Posterior cingulate gyrus (tissue), 11 donors: Measurements from ENCODE around the gene GSG1L.

Source experiments
- DNase-seq, 10 donors: peaks; one replicate each; pipeline versions ENCODE4 v3.0.0 to v3.0.0-alpha.2; 2020 to 2021; ENCODE audit warnings: mixed read lengths in 3 of 10
- intact Hi-C: fragments of 100-400 bp; cut with DNase I; formaldehyde crosslinking; loops from one replicate; pipeline ENCODE4 v1.15.1; 2023

Gene GSG1L

DNA sequence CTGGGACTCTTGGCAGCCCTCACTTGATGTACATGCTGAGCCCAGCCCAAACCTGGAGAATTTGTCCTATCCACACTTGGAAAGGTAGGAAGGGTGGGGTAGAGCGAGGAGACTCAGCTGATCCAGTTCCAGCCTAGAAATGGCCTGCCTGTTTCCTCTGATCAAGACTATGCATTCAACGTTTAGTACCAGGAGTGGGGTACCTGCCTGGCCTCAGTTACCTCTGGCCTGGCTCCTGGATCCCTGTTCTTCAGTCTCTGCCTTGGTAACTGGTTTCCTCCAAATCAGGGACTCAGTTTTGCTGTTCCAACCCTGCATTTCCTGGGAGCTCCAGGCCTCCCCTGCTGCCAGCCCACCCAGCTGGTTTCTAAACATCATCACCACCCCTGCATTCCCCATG lies 233.5 kb downstream of the GSG1L start:
- intact Hi-C loops: no loop called here
- peak in 1 of 10 donors; percentile 19 for DNase-seq

DNA sequence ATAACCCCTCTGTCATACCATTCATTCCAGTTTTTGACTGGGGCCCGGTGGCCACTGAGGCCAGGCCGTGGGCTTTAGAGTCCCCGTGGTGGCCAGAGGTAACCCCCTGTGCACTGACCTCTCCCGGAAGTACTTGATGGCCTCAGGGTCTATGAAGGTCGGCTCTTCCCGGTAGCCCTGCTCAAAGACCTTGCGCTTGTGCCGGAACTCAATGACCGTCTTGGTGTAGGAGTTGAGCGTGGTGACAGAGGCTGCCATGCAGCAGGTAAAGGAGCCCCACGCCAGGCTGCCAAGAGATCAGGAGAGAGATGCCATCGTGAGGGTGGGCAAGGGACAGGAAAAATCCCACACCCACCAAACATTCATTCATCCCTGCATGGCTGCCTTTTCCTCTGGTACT lies 234.8 kb downstream of the GSG1L start:
- DNase-seq: peak in 1 of 10 donors; percentile 25
- intact Hi-C loops: no loop called here

DNA sequence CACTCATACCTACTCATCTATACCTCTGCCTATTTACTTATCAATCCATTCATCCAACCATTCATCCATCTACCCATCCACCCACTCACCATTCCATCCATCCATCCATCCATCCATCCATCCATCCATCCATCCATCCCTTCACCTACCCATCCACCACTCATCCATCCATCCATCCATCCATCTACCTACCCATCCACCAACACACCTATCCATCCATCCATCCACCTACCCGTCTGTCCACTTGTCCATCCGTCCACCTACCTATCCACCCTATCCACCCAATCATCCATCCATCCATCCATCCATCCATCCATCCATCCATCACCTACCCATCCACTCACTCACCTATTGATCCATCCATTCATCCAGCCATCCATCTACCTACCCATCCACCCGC lies 235.7 kb downstream of the GSG1L start:
- intact Hi-C loops: no loop called here
- DNase-seq: no peak

GRCh38 chr16:27826893-27827289 lies 236.6 kb downstream of the GSG1L start:
- no peak for DNase-seq
- intact Hi-C loops: no loop called here

GRCh38 chr16:27826081-27826892 lies 237.2 kb downstream of the GSG1L start:
- peak in 1 of 10 donors; percentile 60 for DNase-seq

GRCh38 chr16:27824786-27825185 lies 238.7 kb downstream of the GSG1L start:
- intact Hi-C loops: no loop called here
- DNase-seq: peak in 1 of 10 donors; percentile 74

More at GRCh38 chr16:27826081-27826892, 237.2 kb downstream of the GSG1L start:
- intact Hi-C loops: no loop called here

DNA sequence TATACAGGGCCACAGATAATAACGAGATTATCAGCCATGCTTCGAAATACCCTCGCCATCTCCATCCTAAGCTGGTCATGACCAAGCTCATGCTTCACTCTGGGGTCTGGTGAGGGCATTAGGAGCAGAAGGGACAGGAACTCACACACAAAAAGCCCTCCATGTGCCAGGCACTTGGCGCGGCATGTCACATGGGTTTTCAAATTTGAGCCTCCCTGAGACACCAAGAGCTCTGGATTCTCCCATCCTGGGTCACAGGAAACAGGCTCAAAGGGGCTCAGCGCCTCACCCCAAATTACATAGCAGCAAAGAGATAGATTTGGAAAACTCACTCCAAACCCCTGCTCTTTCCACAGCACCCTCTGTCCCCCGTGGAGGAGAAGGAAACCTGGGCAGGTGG lies 239.5 kb downstream of the GSG1L start:
- intact Hi-C loops: no loop called here

DNA sequence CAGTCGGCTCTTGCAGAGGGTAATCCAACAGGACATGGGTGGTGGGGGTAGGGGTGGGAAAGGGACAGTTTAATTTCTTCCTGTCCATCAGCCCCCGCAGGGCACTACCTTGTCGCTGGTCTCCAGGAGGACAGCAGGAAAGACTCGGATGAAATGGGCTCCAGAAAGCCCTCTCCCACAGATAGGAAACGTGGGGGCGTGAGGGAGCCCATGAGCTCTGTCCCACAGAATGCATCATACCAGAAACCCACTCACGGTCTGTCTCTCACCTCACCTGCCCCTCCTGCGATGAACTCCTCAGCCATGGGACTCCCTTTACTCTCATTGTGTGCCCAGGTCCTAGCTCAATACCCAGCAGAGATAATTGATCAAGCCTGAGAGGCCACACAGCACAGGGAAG lies 240.1 kb downstream of the GSG1L start:
- intact Hi-C loops: no loop called here
- no peak for DNase-seq

More for the DNA sequence above, 239.5 kb downstream of the GSG1L start:
- DNase-seq: peak in 1 of 10 donors; percentile 37

DNA sequence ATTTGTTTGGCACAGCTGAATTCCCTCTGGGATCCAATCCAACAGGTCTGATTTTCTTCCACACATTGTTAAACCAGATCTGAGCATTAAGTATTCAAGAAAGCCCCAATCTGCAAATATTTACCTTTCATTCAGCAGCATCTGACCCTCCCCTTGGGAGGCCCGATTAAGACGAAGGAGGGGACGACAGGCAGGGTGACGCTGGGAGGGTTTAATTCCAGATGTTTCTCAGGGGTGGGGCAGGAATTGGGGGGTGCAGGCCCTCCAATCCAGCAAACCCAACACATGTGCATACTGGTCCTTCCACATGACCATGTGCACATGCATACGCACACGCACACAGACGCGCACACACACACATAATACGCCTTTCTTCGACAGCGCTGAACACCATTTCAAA lies 240.5 kb downstream of the GSG1L start:
- intact Hi-C loops: no loop called here
- DNase-seq: no peak

DNA sequence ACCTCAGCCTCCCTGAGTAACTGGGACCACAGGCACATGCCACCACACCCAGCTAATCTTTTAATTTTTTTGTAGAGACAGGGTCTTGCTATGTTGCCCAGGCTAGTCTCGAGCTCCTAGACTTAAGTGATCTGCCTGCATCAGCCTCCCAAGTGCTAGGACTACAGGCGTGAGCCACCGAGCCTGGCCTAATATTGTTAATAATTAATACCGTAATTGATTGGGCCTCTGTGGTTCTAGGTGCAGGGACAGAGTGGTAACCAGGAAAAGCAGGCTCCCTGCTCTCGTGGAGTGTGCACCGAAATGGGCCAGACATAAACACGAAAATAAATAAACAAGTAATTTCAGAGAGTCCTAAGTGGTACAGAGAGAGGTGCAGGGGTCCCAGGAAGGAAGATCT lies 241.0 kb downstream of the GSG1L start:
- peak in 1 of 10 donors; percentile 12 for DNase-seq

DNA sequence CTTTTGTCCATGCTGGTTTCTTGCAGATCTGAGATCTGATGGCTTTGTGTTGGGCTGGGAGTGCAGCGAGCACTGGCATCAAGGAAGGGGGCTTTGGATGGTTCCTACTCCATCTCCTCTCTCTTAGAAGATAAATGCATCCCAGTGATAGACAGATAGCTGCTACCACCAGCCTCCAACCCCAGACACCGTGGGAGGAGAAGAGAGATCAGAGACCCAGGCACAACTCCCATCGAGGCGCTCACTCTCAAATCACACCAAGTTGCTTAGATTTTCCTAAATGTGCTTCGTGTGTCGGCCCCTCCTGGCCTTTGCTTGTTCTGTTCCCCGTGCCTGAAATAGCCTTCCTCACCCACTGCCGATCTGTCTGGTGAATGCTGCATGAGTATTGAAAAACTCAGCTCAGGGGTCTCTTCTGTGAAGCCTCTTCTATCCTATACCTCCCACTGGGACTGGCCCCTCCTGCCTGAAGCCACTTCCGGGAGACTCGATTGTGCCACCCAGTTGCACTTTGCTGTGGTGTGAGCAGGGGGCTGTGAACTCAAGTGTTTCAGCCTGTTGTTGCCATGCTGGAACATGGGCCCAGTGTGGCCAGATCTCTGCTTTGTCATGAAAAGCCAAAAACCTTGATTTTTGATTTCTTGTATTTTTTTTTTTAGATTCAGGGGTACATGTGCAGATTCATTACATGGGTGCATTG lies 242.7 kb downstream of the GSG1L start:
- DNase-seq: peak in 1 of 10 donors; percentile 66
- intact Hi-C loops: no loop called here

More for the DNA sequence above, 241.0 kb downstream of the GSG1L start:
- intact Hi-C loops: no loop called here

DNA sequence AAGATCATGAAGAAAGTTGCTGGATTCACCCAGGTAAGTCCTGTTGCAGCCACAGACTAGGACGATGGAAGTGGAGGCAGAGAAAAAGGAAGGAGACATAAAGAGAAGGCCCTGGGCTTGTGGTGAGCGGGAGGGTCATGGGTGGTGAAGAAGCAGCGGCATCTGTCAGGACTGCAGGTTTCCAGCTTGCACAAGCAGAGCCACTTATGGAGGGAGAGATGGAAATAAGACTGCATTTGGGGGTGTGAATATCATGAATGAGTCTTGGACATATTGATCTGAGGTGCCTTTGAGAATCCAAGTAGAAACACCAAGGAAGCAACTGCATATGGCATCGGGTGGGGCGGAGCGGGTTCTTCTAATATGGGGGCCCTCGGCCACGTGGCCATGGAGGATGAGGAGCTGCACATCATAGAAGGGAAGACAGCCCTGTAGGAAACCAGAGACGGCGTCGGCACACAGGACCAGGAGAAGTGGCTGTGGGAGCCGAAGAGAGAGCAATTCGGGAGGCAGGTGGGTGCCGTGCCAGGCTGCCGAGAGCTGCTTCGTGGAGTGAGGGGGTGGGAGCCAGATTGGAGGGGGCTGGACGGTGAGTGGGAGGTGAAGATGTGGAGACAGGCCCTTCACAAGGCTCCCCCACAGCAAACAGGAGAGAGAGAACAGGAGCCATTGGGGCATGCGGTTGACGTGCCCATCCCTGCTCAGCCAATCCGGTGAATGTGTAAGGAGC lies 243.5 kb downstream of the GSG1L start:
- DNase-seq: peak in 7 of 10 donors; percentile 18 to 87 (median 49)
- intact Hi-C loops: no loop called here

GRCh38 chr16:27819356-27819755 lies 244.2 kb downstream of the GSG1L start:
- intact Hi-C loops: no loop called here
- peak in 2 of 10 donors; percentile 54 to 62 for DNase-seq

- peak in 2 of 10 donors; percentile 50 to 56 for DNase-seq
- intact Hi-C loops: no loop called here
Observed at GRCh38 chr16:27818246-27818645, 245.3 kb downstream of the GSG1L start.

- peak in 2 of 10 donors; percentile 6 to 37 for DNase-seq
- intact Hi-C loops: no loop called here
Observed at GRCh38 chr16:27817038-27817437, 246.5 kb downstream of the GSG1L start.

DNA sequence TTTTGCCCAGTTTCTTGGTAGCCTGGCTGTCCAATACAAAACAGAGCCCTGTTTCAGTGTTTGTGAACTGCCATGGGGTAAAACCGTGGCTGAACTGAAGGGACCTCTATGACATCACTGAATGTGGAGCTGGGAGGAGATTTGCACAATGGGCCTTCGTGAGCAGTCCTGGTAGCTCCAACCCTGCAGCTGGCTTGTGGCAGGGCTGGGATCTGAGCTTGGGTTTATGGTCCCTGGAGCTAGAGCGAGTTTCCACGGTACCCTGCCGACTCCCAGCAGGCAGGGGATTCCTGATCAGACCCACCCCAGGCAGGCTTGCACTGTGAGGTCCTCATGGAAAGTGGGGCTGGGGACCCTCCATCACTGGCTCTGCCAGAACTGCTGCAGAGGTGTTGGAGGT lies 247.0 kb downstream of the GSG1L start:
- intact Hi-C loops: no loop called here
- peak in 6 of 10 donors; percentile 30 to 86 (median 48) for DNase-seq

DNA sequence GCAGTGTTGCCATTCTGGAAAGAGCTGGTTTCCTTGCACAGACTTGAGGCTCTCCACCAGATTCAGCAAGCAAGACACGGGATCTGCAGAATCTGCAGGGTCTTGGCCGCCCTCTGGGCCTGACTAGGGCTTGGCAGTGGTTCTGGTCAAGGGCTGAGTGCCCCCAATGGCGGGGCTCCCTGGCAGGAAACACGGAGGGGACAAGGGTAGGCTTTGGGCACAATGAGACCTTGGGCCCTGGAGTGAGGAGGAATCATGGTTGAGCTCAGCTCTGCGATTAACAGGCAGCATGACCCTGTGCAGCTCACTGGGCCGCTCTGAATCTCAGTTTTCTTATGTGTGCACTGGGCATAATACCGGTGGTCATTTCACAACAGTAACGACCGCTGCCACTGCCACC lies 249.9 kb downstream of the GSG1L start:
- DNase-seq: peak in 1 of 10 donors; percentile 72
- intact Hi-C loops: no loop called here

DNA sequence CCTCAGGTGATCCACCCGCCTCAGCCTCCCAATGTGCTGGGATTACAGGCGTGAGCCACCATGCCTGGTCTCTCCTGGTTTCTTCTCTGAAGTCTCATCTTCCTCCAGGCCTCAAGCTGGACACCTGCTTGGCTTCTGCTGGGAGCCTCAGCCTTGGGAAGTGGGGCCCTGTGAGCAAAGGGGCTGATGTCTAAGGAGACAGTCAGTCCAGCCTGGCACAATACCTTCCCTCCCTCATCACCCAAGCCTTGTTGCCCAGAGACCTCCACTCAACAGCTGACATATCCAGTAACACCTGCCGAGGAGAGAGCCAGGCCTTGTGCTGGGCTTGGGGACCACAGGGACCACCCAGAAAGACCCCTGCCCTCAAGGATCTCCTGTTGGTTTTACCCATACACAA lies 251.6 kb downstream of the GSG1L start:
- DNase-seq: peak in 2 of 10 donors; percentile 1 to 64
- intact Hi-C loops: no loop called here

GRCh38 chr16:27806986-27807385 lies 256.5 kb downstream of the GSG1L start:
- intact Hi-C loops: no loop called here
- peak in 2 of 10 donors; percentile 65 to 67 for DNase-seq

- peak in 1 of 10 donors; percentile 10 for DNase-seq
- intact Hi-C loops: no loop called here
Observed at GRCh38 chr16:27806388-27806787, 257.1 kb downstream of the GSG1L start.

DNA sequence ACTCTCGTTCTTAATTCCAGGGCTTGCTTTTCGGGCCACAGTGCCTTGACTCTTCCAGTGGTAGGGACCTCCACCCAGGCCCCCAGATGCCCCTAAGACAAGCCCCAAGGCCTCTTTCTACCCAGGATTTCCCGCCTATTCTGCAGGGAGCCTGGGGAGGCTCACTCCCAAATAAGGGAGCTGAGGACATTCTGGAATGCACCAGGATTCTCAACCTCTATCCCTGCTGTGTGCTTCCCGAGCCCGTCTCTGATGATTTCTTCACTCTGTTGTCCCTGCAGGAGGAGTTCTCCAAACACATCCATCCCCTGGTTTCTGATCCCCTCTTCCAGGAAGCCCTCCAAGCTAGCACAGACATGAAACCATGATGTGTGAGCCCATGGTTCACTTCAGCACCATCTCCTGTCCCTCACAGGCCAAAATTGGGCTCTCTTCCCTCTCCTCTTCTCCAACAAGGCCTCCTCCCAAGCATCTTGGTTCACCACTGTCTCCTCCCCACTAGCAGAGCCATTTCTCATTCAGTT lies 257.6 kb downstream of the GSG1L start:
- DNase-seq: peak in 3 of 10 donors; percentile 8 to 20 (median 13)
- intact Hi-C loops: no loop called here
